Right renal pelvis (tissue), 4 donors: ENCODE results near the gene NCF2. TPM values are rescaled to one million over a fixed set of nuclear protein-coding genes. Genes with fewer than 3 reads are reported as not detected.

Experiments used
- DNase-seq, 4 donors: peaks; one replicate each; pipeline ENCODE4 v3.0.0-alpha.2; 2013; ENCODE audit warnings: low read depth in 4 of 4, low spot score in 3 of 4, missing footprints in 1 of 4
- polyA plus RNA-seq, 4 donors: library from polyadenylated mRNA; unstranded; fragments of 120-200 nt; gene quantifications; one replicate each; pipeline ENCODE4 v1.2.1, GENCODE V29; 2013; ENCODE audit not compliant: insufficient read length in 4 of 4

The NCF2 gene
- polyA plus RNA-seq, 4 donors, result 2.7 to 4.9 (median 3.2) TPM

DNA sequence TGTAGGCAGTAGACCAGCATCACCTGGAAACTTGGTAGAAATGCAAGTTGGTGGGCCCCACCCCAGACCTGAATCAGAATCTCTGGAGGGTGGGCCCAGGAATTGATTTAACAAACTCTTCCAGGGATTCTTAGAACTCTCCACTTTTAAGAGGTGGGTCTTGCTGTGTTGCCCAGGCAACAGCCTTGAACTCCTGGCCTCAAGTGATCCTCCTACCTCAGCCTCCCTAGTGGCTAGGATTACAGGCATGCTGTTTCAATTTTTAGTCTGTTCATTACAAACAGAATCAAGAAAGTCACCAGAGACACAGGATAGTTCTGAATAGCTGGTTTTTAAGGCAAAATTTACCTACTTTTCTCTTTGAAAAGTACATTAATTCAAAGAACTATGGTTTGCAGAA lies 31.2 kb downstream of the NCF2 start:
- no peak for DNase-seq

DNA sequence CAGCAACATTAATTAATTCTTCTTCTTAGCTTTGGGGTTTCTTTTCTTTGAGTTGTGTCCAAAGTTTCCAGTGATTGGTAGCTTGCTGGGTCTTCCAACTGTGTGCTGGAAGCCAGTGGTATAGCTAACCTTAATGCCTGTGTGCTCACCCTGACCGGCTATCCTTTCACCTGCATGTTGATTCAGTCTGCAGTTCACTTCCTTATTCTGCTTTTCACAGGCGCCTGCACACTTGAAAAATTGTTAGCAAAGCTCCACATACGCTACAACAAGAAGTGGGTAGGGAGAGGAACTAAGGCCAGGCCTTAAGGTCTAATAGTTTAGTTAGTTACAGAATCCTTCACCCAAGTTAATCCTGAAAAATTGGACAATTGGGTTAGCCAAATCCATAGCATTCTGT lies 35.7 kb downstream of the NCF2 start:
- no peak for DNase-seq

DNA sequence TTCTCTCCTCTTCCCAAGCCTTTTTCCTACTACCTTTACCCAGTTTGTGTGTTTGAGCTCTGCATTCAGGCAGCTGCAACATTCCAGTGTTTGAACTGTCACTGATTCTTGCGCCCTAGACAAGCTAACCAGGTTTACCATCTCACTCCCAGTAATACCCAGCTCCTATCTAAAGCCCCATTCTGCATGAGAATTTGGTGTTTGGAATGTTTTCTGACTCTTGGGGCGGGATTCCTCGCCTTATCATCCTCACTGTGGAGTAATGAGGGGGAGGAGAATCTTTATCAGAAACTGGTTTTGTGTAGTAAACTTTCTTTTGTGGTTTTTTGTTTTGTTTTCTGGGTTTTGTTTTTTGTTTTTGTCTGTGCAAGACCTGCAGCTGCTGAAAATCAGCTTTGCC lies 36.5 kb downstream of the NCF2 start:
- DNase-seq, result no peak

DNA sequence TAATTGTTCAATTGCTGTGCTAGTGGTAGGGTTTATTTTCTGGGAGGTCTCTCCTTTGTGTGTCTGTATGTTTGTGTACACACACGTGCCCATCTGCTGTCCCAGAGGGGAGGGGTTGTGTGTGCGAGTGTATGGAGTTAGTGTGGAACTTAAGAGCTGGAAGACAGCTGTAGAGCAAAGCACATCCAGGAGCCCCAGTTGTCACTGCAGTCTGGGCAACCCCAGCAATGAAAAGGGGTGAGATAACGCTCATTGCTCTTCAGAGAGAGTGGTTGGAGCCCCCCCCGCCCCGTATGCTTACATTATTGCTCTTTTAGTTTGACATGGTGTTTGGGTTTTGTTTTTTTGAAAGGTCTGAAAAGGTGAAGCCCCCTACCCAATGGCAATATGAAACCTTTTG lies 36.9 kb downstream of the NCF2 start:
- no peak for DNase-seq

DNA sequence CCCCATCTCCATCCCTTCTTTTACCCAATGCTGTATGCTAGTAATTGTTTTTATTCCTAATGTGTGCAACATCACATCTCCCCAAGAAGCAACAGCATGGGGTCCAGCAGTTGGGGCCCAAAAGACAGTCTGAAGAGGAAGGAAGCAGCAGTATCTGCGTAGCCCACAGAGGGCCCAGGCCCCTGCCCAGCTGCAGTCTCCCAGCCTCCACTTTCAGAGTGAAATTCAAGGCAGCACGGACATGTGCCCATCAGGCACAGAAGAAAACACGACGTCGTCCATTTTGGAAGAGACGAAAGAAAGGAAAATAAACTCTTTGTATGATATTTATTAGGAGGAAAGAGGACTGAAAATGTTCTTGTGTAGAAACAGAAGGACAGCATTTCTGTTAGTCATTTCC lies 37.4 kb downstream of the NCF2 start:
- DNase-seq, result no peak

DNA sequence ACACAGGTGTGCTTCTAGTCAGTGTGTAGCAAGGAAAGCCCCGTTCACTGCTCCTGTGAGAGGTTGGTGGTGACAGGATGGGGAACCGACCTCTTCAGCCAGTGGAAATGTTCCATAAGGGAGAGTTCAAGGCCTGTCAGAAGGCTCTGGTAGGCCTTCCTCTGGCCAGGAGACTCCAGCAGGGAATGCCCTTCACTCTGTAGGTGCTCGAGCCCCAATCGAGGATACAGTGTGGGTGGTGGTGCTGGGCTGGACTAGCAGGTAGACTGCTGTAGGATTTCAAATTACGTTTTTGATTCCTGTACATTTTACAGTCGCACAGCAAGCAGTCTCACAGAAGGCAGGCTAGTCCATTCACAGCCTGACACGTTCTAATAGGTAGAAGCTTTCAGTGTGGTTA lies 37.8 kb downstream of the NCF2 start:
- DNase-seq, result no peak

DNA sequence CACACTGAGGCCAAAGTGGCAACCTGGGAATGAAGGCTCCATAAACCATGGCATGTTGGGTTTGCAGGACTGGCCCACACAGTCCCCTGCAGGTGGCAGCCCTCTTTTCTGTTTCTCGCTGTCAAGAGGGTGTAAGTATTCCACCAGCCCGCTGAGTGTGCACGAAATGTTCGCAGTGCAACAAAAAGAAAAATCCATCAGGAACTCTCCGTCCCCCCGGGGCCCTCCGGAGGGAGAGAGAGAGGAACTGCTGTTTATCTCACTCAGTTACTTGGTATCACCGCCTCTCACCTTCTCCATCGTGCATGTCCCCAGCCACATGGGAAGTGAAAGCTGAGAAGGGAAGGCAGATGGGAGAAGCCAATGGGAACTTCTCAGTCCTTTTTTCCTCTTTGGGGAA lies 38.3 kb downstream of the NCF2 start:
- DNase-seq, result no peak

DNA sequence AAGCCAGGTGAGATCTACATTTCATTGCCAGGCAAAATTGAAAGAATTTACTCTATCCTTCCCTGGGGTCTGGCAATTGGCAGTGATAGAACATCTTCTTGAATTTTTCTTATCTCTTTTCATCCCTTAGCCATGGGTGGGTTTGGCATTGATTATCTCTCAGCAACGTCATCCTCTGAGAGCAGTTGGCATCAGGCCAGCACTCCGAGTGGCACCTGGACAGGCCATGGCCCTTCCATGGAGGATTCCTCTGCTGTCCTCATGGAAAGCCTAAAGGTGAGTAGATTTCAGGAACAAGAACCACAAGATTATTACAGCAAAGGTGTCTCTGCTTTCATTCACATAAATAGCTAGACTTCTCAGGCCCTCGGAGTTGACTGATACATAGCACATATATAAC lies 39.3 kb downstream of the NCF2 start:
- DNase-seq, result no peak

DNA sequence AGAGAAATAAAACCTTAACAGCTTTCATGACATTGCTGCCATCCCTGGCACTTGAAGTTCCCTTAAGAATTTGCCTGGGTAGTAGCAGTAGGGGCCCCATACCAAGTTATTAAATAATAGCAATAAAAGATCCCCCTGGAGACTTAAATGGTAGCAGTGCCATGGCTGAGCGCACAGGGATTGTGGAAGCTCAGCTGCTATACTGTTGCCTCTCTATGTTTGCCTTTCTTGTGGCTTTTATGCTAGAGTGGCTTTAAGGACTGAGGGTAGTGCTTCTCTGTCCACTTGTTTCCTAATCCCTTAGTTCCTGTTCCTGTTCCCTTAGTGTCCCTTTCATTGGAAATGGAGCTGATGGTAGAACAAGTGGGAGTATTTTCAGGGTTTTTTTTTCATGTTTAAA lies 42.1 kb downstream of the NCF2 start:
- DNase-seq, result peak in 1 of 4 donors; percentile 10

DNA sequence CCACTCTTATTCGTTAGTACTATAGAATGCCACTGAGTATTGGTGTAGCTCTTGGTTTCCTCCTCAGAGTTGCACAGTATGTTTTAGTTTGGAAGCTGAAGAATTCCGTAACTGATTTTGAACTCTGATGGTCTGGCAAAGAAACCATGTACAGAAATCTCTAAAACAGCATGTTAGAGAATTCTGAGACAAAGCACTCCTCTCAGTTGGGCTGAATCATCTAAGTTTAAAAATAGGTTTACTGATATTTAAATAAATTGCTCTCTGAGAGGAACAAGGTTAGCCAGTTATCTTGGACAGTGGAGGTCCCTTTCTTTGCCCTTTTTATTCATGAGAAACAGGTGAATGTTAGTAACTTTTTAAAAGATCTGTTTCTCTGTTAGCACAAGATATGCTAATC lies 43.8 kb downstream of the NCF2 start:
- DNase-seq, result no peak

DNA sequence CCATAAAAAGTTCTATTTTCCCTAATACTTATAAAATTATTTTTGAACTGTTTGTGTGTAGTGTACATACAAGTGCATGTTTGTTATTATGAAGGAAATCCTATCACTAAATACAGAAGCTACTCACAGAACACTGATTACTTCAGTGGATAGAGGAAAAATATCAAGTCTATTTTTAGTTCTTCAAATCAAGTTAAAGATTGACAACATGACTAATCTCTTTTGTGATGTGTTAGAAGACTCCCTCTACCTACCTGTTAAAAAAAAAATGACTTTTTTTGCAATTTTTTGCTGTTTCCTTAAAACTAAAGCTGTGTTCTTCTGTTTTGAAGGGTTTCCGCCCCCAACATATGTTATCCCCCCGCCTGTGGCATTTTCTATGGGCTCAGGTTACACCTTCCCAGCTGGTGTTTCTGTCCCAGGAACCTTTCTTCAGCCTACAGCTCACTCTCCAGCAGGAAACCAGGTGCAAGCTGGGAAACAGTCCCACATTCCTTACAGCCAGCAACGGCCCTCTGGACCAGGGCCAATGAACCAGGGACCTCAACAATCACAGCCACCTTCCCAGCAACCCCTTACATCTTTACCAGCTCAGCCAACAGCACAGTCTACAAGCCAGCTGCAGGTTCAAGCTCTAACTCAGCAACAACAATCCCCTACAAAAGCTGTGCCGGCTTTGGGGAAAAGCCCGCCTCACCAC lies 45.5 kb downstream of the NCF2 start:
- peak in 3 of 4 donors; percentile 22 to 34 (median 24) for DNase-seq

DNA sequence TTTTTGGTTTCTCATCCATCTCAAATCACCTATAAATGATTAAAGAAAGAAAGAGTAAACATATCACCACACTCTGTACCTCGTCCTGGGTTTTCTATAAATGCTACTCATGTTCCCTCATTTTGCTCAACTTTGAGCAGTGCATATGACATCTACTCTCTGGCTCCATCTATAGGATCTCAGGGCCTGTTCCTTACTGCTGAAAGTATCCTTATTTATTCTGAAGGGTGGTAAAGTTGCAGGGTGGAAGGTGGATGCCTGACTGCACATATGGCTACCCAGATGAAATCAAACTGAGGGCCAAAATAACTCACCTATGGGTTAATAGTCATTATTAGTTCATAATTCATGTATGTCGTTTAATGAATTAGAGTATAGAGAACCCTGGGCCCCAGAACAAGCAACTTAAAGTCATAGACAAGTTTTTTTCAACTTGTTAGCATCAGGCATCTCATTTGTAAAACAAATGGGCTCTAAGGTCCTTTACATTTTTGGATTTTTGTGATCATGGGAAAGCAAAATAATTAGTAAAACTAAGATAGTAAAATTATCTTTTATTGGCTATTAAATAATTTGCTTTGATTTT lies 46.5 kb downstream of the NCF2 start:
- DNase-seq, result peak in 3 of 4 donors; percentile 18 to 25 (median 22)

DNA sequence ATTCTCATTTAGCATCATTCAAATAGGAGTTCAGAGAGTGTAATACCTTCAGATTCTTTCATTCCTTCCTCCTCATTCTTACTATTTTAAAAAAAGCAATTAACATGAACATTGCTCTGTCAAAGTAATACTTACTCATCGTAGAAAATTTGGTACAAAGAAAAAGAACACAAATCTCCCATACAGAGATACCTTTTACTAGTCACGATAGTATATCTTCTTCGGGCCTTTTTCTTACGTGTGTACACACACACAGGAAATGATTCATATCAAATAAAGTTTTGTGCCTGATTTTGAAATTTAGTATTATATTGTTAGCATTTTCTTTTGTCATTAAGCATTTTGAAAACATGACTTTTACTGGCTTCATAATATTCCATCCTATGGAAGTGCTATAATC lies 52.9 kb downstream of the NCF2 start:
- DNase-seq, result no peak

DNA sequence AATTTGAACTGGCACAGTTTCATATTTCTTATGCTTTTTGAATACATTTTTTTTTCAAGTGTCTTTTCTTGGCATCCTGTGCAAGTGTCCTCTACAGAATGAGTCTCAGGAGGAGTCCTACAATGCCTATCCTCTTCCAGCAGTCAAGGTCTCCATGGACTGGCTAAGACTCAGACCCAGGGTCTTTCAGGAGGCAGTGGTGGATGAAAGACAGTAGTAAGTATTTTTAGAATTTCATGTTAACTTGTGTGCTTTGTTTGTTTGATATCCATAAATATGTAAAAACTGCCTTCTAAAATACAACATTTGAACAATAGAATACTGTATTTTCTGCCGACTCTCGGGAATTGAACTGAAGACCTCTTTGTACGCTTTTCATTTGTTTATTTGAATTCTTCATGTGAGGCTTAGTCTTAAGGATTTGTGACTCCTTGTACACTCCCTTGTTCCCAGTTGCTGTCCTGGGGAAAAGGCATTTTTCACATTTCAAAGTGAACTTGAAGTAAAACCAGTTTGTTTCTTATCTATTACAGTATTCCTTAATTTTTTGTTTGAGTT lies 56.6 kb downstream of the NCF2 start:
- no peak for DNase-seq

DNA sequence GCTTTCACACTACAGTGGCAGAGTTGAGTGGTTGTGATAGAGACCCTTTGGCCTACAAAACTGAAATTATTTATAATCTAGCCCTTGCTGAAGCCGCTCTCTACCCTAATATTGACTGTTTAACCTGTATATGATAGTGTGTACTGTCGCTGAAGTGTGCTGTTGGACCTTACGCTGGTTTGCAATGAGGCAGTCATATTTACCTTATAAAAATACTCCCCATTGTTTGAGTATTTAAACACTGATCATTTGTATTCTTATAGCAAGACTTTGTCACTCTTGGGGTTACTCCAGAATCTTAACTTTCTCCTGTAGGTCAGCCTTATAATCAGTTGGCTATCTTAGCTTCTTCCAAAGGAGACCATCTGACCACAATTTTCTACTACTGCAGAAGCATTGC lies 61.7 kb downstream of the NCF2 start:
- DNase-seq, result no peak

DNA sequence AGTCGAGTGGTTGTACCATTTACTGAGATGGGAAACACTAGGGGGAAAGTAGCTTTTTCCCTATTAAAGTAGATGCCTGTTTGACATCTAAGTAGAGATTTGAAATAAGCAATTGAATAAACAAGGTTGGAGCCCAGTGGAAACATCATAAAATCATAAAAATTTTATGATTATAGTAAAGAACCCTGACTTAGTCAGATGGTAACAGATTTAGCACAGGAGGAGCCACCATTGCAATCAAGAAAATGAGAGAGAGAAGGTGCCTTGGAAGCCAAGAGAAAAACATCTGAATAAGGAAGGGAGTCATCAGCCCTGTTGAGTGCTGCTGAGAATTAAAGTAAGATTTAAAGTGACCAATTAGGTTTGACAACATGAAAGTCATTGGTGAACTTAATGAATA lies 68.2 kb downstream of the NCF2 start:
- no peak for DNase-seq

DNA sequence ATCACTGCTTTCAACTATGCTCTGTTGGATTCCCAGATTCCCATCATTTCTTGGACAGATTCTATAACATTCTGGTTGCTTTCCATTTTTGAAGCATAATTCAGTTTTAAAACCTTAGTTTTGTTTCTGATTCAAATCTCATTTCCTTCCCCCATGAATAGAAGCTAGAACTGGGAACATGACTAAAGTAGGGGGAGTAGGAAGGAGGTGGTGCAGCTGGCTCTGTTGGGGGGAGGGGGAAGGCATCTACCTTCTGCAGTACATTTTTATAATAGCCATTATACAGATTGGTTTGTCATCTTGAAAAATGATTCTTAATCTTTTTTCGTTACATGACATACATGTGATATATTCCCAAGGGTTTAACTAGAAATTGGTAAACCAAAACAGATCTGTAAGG lies 69.9 kb downstream of the NCF2 start:
- no peak for DNase-seq

DNA sequence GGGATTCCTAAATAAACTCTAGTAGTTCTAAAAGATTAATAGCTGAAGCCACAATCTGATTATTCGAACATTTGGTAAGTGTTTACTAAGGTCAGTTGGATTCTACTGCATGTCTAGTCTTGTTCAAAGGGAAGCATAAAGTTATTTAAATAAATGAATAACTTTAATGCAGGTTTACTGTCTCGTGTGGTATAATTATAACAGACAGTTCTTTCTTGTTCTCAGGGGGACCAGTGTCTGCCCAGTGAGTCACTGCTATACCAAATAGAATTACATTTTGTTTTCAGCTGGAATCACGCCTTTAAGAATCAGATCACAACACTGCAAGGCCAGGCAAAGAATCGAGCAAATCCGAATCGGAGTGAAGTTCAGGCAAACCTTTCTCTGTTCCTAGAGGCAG lies 72.9 kb downstream of the NCF2 start:
- DNase-seq, result no peak

DNA sequence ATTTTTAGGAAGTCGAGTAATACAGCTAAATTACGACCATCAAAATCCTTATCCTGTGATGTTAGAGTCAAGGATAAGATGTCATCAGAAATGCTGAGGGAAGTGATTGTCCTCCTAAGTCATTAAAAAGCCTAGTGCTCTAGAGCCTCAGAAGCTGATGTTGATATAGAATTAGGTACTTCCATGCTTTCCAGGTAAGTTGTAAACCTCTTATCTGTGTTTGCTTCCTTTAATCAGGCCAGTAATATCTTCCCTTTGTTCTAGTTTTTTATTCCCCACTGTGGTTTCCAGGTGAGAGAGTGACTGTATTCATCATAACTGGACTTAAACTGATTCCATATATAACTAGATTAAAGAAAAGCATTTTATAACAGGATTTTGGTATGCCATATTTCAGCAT lies 73.5 kb downstream of the NCF2 start:
- DNase-seq, result no peak

DNA sequence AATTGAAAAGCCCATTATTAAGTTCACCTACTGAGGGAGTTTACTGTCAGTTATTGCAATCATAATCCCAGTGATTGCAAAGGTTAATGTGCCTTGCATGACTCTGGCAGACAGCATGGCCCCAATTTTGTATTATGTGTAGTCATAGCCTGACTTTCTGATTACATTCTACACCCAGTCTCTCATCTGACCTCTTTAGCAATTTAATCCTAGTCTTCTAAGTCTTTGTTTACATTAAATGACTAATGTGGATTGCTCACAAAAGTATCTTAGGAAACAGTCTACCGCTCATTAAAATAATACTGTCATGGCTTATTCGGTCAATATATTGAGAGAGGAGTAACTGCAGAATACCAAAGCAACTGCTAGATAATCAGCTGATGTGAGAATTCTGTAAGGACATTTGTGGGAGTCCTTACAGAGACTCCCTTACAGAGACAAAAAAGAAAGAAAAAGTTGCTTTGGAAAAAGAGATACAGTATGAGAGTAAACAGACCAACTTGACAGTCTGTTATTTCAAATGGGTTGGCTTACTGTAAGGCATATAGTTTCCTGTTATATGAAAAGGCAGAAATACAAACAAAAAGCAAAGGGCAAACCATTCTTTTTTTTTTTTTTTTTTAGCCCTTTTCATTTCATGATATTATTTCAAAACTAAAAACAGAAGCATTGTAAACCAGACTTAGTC lies 75.1 kb downstream of the NCF2 start:
- no peak for DNase-seq

DNA sequence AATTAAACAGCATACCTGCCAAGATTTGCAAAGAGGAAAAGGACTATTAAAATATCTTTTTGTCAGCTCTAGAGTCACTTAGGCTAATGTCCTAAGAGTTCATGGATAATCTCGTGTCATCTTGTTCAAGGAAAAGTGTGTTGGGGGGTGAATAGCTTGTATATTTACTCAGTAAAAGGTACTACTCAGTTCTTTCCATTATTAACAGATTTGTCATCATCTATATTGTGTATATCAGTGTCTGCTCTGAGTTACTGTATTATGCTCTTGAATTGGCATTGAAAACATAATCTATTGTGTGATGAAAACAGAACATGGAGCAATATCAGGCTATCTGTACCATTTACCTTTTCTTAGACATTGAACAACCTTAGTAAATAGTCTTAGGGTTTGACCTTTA lies 76.0 kb downstream of the NCF2 start:
- DNase-seq, result no peak

DNA sequence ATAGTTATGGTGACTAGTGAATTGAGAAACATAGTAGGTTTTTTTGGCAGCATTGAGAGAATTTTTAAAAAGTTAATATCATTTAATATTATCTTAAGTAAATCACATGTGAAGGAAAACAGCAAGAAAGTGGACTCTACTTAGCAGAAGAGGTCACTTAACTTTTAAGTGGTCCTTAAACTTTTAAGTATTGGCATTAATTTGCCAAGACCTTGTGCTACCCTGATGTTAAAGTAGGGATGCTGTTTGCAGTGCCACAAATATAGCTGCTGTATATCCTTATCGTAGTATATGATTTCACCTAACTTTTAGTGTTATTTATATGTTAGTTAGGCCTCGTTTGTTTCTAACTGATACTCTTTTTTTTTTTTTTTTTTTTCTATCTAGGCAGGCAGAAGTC lies 77.8 kb downstream of the NCF2 start:
- DNase-seq, result no peak
